Left hindlimb (tissue), 1 donor: ENCODE measurements around the gene SWAP70.

Experiments
- DNase-seq: peaks from one replicate; pipeline ENCODE4 v3.0.0-alpha.2; 2018

Gene SWAP70

DNA sequence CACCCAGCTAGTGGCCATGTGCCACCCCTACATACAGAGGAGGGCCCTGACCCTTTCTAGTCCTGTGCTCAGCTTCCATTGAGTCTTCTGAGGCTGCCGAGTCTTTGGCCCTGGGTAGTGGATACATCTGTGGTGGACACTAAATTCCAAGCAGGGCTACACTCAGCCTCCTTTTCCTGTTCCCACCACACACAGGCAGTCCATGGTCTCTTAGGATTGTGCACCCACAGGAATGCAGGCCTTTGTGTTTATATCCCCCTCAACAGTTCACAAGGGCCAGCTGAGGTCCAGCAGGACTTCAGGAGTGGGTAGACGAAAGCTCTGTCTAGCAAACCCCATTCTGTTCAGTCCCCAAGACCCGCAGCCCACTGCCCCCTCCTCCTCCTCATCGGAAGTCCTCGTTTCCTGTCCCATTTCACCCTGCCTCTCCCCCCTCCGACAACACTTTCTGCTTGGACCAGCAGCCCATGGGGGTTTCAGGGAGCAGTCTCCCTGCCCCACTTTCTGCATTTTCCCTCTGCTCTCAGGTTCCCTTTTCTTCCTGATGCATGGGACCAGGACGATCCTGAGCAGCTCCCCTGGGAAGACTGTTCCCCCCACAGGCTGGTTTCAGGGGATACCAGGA, 91.8 kb downstream of the SWAP70 start:
- no peak for DNase-seq

DNA sequence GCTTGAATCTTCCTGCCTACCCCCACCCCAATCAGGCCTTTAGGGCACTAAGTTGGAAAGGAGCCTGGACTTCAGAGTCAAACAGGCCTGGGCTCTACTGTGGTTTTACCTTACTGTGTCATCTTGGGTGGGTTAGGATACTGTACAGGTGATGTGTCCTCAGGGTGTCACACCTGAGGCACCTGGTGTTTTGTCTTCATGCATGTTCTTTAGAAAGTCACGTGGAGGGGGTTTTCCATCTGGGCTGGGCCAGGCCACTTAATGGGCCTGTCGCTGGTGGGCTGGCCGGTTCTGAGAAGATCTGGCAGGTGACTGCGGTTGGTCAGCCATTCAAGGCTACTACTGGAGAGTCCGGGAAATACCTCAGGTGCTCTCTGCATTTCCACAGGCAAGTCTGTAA, 92.6 kb downstream of the SWAP70 start:
- no peak for DNase-seq

DNA sequence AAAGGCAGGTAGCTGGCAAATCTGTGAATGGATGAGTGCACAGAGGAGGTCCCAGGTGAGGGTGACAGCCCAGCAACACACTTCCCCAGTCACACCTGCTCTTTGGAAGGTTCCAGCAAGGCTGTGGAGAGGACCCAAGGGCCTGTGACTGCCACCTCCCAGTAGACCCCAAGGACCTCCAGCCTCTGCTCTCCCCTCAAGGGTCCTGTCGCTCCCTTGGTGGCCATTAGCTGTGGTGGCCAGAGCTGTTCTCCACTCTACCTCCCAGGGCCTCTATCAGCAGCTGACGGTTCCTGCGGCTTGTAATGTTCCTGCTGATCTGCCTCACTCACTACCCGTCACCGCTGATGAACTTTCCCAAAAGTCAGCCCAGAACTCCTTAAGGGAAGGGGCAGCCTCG, 93.0 kb downstream of the SWAP70 start:
- DNase-seq, result no peak

DNA sequence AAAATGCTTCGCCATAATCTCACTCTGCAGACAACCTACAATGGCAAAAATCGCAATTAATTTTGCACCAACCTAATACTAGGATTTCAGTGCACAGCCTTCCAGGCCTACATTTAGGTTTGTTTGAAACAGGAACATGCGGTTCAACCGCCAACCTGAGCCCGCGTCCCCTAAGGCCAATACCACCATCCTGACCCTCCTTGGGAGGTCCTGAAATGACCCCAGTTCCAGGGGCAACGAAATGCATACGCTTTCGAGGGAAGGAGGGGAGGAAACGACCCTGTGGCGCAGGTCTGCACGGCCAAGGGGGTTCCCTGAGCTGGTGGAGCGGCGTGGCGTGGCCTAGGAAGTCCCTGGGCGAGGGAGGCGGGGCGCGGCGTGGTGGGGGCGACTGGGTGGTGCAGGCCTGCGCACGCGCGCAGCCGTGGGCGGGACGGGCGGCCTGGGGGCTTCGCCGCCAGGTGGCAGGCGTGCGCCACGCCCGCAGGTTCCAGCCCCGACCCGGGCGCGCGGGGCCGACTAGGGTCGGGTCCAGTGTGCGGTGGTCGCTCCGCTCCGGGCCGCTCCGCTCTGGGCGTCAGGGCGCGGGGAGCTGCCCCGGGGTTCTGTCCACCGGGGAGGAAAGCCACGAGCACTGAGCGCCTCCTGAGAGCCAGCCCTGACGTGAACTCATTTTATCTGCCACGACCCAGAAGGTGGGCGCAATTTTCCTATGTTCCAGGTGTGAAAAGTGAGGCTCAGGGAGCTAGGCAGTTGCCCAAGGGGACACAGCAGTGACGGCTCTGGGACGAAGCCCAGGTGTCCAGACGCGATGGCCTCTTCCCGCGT, 94.1 kb downstream of the SWAP70 start:
- DNase-seq, result peak; percentile 89

DNA sequence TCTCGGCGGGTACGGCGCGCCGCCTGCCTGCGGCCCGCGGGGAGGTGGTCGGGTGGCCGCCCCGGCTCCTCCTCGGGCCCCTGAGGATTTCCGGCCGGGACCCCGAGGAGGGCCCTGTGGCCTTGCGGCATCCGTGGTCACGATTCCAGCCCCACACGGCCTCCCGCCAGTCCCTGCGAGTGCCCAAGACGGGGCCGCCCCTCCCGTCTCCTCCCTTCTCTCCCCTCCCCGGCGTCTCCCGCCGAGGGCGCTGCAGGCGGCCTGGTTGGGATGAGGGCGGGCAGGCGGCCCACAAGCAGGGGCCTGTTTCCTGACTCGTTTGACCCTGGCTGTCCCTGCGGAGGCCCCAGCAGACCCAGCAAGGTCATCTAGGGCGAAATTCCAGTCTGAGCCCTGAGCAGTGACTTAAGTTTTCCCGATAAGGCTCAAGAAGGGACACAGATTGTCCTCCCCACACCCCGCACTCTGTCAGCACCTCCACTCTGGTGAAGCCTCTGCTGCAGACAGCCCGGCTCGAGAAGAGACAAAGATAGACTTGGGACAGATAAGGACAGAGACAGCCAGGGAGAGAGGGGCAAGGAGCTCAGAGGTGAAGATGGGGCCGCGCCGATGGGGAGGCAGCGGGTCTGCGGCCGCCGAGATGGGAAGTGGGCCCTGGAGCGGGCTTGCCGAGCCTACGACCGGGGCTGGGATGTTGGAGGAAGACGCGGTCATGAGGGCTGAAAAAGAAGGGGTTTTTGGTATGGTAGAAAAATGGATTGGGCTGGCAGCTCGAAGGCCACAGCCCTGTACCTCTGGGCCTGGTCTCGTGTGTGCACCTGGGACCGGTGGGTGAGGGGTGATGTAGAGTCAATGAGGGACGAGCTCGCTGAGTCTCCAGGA, 95.0 kb downstream of the SWAP70 start:
- DNase-seq, result peak; percentile 86

DNA sequence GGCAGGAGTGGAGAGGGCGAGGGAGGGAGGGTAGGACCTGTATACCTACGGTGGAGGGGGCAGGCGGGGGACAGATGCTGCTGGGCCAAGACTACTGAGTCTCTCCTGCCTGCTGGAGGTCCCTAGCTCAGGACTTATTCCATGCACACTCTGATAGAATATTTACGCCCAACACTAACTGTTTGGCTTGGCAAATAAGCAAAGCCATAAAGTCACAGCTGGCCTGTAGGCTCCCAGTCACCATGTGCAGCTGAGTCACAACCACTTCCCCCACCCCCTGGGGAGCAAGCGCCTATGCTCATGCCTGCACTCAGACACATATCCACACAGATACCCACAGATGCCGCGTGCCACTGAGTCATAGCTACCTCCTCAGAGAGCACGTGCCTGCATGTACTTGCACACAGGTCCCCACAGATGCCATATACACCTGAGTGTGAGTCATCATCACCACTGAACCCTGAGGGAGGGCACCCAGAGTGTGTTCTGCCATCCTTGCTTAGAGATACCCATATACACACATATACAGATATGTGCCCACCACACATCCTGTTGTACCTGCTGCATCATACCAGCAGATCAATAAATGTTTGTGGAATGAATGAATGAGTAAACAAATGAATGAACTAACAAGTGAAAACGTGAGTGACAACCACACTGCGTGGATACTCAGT, 95.8 kb downstream of the SWAP70 start:
- DNase-seq, result peak; percentile 80

DNA sequence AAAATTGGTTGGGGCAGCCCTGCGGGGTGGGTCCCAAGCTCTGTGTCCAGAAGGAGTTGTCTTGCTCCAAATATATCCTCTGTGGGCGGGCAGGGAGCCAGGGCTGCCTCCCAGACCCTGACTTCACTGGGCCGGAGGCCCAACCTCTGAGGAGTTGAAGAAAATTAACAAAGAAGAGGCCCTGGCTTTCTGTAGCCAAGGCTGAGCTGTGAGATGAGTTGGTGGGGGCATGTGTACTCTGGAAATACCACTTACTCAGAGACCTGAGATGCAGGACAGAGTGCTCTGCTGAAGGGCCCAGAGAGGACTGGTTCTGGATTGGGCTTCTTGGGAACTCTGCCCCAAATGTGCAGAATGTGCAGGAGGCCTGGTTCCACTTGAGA, 96.3 kb downstream of the SWAP70 start:
- DNase-seq, result peak; percentile 90

DNA sequence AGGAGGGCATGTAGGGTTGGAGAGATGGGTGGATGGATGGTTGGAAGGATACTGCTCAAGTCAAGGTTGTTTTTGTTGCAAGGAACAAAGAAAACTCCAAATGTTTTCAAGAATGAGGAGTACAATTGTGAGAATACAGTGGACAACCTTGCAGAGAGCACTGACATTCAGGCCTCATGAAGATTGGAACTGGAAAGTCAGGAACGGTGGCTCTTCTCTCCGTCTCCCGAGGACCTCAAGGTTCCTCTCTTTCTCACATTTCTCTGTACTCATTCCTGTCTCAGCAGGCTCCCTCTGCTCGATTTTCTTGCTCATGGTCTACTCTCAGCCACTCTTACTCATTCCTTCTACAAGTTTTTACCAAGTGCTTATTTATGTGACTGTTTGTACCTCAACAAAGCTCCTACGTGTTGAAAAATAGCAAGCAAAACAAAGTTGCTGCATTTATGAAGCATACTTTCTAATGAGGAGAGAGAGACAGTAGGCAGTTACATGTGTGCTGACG, 97.6 kb downstream of the SWAP70 start:
- DNase-seq, result no peak

DNA sequence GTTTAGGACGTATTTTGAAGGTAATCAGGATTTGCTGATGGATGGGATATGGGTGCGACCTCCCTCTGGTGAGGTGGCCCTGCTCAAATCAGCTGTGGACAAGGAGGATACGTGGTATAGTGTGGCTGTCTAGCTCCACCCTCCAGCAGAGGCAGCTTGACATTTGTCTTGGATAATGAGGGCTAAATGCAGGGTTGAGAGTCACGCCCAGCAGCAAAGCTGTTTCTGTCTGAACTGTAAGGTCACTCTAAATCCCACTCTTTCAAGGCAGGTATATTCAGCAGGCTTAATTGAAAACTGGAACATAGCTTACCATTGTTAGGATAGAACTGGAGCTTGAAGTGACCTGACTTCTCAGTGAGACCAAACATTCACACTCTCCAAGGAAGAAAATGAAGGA, 98.7 kb downstream of the SWAP70 start:
- no peak for DNase-seq

DNA sequence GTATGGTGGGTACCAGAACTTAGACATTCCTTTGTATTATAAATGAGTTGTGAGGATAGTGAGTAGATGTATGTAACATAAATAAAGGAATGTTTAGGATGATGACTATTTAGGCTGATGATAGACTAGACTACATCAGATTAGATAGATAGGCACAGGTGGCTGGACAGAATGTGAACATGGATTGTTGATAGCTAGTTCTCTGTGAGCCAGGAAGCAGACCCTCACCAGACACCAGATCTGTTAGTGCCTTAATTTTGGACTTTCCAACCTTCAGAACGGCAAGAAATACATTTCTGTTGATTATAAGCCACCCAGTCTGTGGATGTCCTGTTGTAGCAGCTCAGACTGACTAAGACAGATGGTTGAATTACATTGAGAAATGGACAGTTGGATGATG, 99.4 kb downstream of the SWAP70 start:
- DNase-seq, result no peak

DNA sequence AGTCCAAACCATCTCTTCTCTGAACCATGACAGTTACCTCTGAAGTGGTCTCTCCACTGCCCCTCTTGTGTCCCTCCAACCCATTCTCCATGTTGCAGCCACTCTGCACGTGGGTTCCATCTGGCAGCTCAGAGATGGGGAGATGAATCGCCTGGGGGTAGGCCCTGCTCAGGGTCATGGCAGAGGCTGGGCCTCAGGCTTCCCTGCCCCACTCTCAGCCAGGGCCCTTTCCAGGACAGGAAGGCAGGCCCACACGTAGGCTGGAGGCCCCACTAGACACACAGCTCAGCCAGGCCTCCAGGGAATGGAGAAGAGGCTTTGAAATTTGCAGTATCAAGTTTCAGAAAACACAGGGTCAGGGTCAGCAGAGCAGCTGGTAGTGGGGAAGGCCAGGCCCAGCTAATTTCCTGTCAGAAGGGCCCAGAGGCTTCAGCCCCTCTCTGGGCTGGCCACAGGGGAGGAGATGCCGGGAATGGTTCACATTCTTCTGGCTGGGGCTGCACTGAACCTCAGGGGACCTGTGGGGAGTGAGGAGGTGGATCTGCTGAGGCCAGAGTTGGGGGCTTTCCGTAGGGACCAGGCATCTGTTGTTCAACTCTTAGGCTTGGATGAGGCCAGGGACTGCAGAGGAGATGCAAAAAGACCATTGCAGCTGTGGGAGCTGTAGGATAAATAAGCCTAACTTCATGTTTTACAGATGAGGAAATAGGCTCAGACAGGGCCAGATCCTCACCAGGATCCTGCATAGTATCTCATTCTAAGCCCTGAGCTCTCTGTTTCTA, 101.6 kb downstream of the SWAP70 start:
- DNase-seq, result peak; percentile 88

DNA sequence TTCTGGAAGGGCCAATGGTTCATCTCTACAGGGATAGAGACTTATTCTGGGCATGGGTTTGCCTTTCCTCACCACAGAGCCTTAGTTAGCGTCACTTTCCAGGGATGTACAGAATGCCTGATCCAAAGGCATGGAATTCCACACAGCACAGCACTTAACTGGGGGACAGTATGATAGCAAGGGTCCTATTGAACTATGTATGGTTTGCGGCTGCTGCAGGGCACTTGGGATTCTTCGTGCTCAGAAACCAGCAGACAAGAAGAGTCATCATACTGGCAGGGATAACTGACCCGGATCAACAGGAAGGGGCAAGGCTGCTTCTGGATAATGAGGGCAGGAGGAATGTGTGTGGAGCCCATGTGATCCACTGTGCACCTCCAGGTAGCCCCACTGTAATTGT, 105.7 kb downstream of the SWAP70 start:
- no peak for DNase-seq

DNA sequence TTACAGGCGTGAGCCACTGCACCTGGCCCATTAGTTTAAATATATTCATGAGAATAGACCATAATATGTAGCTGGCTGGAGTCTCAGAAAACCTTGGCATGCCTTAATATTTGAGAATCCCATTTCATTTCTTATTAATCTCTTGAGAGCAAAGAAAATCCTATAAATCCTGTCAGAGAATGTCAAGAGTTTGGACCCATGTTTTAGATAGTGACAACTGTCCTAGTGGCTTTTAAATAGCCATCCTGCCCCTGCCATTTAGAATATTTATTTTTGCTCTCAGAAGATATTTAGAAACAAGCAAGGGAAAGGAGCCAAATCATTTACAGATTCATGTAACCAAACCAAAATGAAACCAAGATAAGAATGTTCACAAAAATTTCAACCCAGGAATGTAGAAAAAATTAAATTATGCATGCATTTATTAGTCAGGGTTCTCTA, 107.2 kb downstream of the SWAP70 start:
- no peak for DNase-seq

DNA sequence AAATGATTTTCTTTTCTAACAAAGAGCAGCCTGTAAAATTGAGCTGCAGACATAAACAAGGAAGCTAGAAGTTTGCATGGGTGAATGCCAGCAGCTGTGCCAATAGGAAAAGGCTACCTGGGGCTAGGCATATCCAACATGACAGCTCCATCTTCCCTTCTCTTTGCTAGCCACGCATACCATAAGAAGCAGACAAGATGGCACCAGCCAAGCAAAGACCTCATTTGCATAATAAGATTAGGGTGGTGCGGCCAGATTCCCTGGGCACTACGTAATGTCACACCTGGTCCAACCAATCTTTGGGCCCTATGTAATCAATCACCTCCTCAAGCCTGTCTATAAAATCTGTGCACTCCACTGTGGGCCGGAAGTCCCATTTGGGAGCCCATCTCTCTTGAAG, 108.3 kb downstream of the SWAP70 start:
- no peak for DNase-seq

DNA sequence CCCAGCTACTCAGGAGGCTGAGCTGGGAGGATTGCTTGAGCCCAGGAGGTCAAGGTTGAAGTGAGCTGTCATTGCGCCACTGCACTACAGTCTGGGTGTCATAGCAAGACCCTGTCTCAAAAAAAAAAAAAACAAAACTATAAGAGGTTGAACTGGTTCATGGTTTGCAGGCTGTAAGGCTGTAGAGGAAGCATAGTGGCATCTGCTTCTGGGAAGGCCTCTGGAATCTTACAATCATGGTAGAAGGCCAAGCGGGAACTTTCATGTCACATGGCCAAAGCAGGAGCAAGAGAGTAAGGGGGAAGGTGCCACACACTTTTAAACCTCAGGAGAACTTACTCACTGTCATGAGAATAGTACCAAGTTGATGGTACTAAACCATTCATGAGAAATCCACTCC, 109.6 kb downstream of the SWAP70 start:
- DNase-seq, result no peak

DNA sequence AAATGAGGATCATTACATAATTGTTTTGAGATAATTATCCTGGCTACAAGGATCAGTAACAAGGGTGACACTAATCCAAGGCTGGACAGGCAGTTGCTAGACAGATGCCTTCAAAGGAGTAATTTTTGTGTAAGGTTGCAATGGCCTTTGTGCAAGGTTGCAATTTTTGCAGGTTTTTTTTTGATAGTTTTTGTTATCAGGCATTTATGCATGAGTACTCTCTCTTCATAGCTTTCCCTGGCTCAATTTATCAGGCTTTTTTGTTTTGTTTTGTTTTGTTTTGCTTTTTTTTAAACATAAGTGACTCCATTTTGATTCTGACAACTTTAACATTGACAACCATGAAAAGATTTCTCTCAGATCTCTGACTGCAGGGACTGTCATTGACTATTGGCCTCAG, 110.2 kb downstream of the SWAP70 start:
- no peak for DNase-seq

DNA sequence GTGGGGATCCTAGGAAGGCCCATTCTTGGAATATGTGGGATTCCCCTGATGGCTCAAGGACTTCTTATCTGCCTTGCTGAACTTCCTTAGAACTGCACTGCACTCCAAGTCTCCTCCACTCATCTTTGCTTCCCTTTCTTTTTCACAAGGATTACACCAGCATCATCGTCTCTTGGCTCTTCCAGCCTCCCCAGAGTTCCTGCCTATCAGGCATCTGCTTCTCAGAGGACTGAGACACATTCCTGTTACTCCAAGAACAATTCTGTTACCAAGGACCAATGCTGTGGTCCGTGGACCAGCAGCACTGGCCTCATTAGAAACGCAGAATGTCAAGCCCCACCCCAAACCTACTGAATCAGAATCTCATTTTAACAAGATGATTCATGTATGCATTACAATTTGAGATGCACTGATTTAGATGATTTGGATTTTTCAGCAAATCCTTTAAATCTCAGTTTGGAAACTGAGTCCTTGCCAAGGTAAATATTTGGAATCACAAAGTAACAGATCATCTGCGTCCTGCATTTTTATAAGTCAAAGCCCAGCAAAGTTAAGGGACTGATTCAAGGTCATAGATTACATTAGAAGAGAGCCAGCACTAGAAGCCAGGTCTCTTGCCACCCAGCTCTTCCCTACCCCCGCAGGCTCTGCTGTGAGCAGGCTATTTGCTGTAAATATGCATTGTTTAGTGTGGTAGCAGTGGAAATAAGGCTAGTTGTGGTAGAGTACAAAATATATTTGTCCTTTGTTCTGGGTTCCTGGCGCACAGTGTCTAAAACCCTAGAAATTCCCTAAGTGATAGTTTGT, 110.9 kb downstream of the SWAP70 start:
- DNase-seq, result no peak

DNA sequence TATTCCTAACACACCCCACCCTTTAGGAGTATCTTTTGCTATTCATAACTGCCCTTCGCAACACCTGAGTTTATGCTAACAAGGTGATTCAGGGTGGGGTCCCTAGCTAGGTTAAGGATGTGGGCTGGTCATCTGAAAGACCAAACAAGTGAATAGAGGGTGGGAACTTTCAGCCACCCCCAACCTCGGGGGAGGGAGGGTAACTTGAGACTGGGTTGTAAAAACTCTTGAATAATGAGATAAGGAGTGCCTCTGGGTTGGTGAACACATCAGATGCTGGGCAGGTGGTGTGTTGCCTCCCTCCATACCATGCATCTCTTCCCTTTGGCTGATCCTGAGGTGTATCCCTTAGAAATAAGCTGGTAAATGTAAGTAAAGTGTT, 111.5 kb downstream of the SWAP70 start:
- no peak for DNase-seq

DNA sequence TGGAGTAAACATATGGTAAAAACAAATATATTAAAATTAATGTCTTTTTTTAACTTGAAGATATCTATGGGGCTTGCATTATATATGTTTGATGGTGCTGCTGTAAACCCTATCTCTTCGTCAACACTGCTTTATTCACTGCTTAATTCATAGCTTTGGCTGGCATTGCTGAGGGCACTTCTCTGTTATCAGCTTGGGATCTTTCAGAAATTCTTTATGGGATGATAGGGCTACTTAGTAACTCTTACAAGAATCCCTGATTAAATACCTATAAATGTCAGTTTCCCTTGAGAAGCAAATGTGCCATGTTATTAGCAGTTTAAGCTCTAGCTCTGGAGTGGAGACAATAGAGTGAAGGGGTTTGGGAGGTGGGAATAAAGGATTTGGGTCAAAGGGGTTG, 112.3 kb downstream of the SWAP70 start:
- no peak for DNase-seq

DNA sequence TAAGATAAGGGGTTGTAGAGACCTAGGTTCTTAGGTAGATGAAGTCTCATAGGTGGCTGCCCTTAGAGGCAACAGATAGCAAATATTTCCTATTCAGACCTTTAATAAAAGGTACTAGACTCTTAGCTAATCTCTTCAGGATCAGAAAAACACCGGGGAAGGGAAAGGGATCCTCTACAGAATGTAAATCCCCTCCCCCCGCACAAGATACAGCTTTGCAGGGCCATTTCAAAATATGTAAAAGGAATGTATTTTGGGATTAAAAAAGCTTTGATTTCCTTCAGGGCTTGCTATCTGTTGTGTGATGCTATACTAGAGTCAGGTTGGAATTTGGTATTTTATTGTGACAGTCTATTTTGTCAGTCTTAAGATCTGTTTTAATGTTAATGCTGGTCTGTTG, 113.2 kb downstream of the SWAP70 start:
- no peak for DNase-seq

DNA sequence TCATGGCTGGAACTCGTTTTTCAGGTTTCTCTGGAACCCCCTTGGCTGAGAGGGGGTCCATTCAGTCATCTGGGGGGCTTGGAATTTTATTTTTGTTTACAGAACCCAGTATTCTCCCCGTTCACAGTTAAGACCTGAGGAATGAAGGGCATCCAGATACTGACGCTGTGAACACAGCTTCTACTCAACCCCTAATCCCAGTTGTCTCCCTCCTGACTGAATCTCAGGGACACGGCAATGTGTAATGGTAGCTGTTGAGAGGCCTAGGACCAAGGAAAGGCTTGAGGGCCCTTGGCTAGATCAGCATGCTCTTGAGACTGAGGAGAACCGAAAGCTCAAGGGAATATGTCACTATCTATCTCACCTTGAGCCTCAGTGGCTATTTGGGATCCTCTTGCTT, 113.6 kb downstream of the SWAP70 start:
- no peak for DNase-seq
